M059J (cell line): ENCODE data around the gene TMEM121. TPM values are rescaled to one million over a fixed set of nuclear protein-coding genes. Genes with fewer than 3 reads are reported as not detected.

Experiments used
- DNase-seq: peaks from one replicate; pipeline ENCODE4 v3.0.0-alpha.2; 2012; ENCODE audit warnings: low read depth
- total RNA-seq: library from RNA; depleted of rRNA; stranded (reverse); fragments of >200 nt; shearing (Covaris generic); gene quantifications from 2 replicates; pipeline ENCODE4 v1.2.3, GENCODE V29; 2014; rRNA removed

The TMEM121 gene
- total RNA-seq = 1.9 and 5.4 TPM in 2 replicates

GRCh38 chr14:105525861-105526775, at the start of gene TMEM121:
TMEM121 (plus strand) TSS chr14:105526583; CDS start chr14:105528835, 2,252 bp downstream.
- DNase-seq = peak; percentile 46

- DNase-seq = no peak
Measured at GRCh38 chr14:105476831-105477659, 49.3 kb upstream of the TMEM121 start.

GRCh38 chr14:105477660-105478397, 48.6 kb upstream of the TMEM121 start:
- DNase-seq = no peak

GRCh38 chr14:105478398-105479251, 47.8 kb upstream of the TMEM121 start:
- DNase-seq = no peak

- no peak for DNase-seq
Measured at GRCh38 chr14:105479431-105480158, 46.8 kb upstream of the TMEM121 start.

GRCh38 chr14:105480199-105480746, 46.1 kb upstream of the TMEM121 start:
- DNase-seq = no peak

GRCh38 chr14:105480807-105481801, 45.3 kb upstream of the TMEM121 start:
- DNase-seq = peak; percentile 84

GRCh38 chr14:105481886-105482457, 44.4 kb upstream of the TMEM121 start:
- DNase-seq = peak; percentile 96

- DNase-seq = no peak
Measured at GRCh38 chr14:105482486-105483110, 43.8 kb upstream of the TMEM121 start.

- no peak for DNase-seq
Measured at GRCh38 chr14:105483300-105484068, 42.9 kb upstream of the TMEM121 start.

GRCh38 chr14:105484069-105484996, 42.0 kb upstream of the TMEM121 start:
- DNase-seq = peak; percentile 34

GRCh38 chr14:105484997-105485393, 41.4 kb upstream of the TMEM121 start:
- no peak for DNase-seq

GRCh38 chr14:105485739-105486162, 40.6 kb upstream of the TMEM121 start:
- DNase-seq = no peak

GRCh38 chr14:105486163-105486973, 40.0 kb upstream of the TMEM121 start, which contains the start of gene CRIP1:
CRIP1 (plus strand) TSS chr14:105486886; CDS start chr14:105487260, 374 bp downstream.
- DNase-seq = no peak

- DNase-seq = no peak
Measured at GRCh38 chr14:105486974-105487448, 39.4 kb upstream of the TMEM121 start.
